Retinal pigment epithelial cell (primary cell): ENCODE data around the gene ZNF185.

Experiments used
- DNase-seq: peaks from one replicate; pipeline ENCODE4 v3.0.0-alpha.2; 2010; ENCODE audit warnings: low read depth
- H3K4me3 ChIP-seq: 2 replicates; pipeline ENCODE4 v1.5.1; 2011; ENCODE audit warnings: mild to moderate bottlenecking, low read length, control low read depth, moderate library complexity
- TF ChIP-seq, protein P1 (sequence below): conservative IDR thresholded peaks from 2 replicates; pipeline ENCODE4 v1.5.1; 2011; ENCODE audit warnings: low read depth, low read length, control low read depth, inconsistent platforms

ZNF185 gene

GRCh38 chrX:152945021-152945979 is 47.4 kb downstream of the ZNF185 start:
- TF ChIP-seq, protein P1, sequence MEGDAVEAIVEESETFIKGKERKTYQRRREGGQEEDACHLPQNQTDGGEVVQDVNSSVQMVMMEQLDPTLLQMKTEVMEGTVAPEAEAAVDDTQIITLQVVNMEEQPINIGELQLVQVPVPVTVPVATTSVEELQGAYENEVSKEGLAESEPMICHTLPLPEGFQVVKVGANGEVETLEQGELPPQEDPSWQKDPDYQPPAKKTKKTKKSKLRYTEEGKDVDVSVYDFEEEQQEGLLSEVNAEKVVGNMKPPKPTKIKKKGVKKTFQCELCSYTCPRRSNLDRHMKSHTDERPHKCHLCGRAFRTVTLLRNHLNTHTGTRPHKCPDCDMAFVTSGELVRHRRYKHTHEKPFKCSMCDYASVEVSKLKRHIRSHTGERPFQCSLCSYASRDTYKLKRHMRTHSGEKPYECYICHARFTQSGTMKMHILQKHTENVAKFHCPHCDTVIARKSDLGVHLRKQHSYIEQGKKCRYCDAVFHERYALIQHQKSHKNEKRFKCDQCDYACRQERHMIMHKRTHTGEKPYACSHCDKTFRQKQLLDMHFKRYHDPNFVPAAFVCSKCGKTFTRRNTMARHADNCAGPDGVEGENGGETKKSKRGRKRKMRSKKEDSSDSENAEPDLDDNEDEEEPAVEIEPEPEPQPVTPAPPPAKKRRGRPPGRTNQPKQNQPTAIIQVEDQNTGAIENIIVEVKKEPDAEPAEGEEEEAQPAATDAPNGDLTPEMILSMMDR: no peak
- DNase-seq: no peak
- no peak overlapping the region for H3K4me3 ChIP-seq

DNA sequence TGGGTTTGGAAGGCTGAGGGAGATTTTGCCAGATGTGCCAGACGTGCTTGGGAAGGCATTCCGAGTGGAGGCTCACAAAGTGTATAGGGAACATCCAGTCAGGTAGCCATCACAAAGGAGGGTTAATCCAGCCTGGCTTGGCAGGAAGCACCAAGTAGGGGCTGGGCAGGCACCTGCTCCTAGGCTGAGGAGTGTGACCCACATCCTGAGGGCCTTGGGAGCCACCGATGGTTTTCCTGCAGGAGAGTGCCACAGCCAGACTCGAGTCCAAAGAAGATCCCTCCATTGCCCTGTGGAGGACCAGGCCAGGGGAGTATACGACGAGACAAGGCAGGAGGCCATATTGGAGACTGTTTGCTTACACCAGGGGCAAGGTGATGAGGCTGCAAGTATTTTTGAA is 48.8 kb downstream of the ZNF185 start:
- no peak overlapping the region for H3K4me3 ChIP-seq
- TF ChIP-seq, protein P1: no peak
- no peak for DNase-seq
